ENCODE results near the gene KIF1A. TPM values are rescaled to one million over a fixed set of nuclear protein-coding genes. Genes with fewer than 3 reads are reported as not detected.

KIF1A gene
- total and polyA plus RNA-seq, 2 donors from 2014 or later, result 0.54 to 0.58 TPM

GRCh38 chr2:240857039-240858008, 37.3 kb upstream of the KIF1A start:
- peak in 2 of 5 donors; percentile 19 to 35 for DNase-seq
- intact Hi-C loops (cut with DNase I), result loop anchor here (10.0 kb wide), 1 partner anchor 207 kb away; no protein-coding TSS in a partner anchor
- H3K9ac ChIP-seq (ENCODE audit: low read length in 3 of 3), result no peak overlapping the region
- peaks cover 0 to 8% (median 0%) of the 10 kb centered on the region in 3 donors for H3K4me1 ChIP-seq (ENCODE audit: control insufficient read depth in 2 of 3, insufficient read depth in 2 of 3, low read depth in 1 of 3, low read length in 3 of 3)
- TF ChIP-seq CTCF (IDR thresholded peaks at IDR 0.05; ENCODE audit: borderline replicate concordance, extremely low read depth, insufficient read depth), result no peak
- H3K36me3 ChIP-seq (ENCODE audit: control insufficient read depth in 2 of 3, insufficient read depth in 3 of 3, low read length in 3 of 3), result no peaks in the 10 kb centered on the region
- peak overlapping the region in 1 of 2 donors; percentile 25 for H3K27ac ChIP-seq (ENCODE audit: low read depth in 2 of 2, low read length in 2 of 2)
- no peak overlapping the region for H3K4me3 ChIP-seq (ENCODE audit: low read length in 3 of 3)
- H3K9me3 ChIP-seq (ENCODE audit: control insufficient read depth in 2 of 3, insufficient read depth in 1 of 3, low read length in 3 of 3), result peaks cover 0 to 7% (median 0%) of the 10 kb centered on the region in 3 donors
- FAIRE-seq, result no peak
- H3K27me3 ChIP-seq (ENCODE audit: control insufficient read depth, insufficient read depth, low read length), result no peaks in the 10 kb centered on the region

- Histone ChIP-seq H3K4me3 (ENCODE audit: low read length in 3 of 3) (no peak overlapping the region), H3K27me3 (ENCODE audit: control insufficient read depth, insufficient read depth, low read length) (no peaks in the 10 kb centered on the region), H3K27ac (ENCODE audit: low read depth in 2 of 2, low read length in 2 of 2) (no peak overlapping the region), H3K36me3 (ENCODE audit: control insufficient read depth in 2 of 3, insufficient read depth in 3 of 3, low read length in 3 of 3) (no peaks in the 10 kb centered on the region), H3K4me1 (ENCODE audit: control insufficient read depth in 2 of 3, insufficient read depth in 2 of 3, low read depth in 1 of 3, low read length in 3 of 3) (peaks cover 0 to 9% (median 0%) of the 10 kb centered on the region in 3 donors), H3K9ac (ENCODE audit: low read length in 3 of 3) (no peak overlapping the region), H3K9me3 (ENCODE audit: control insufficient read depth in 2 of 3, insufficient read depth in 1 of 3, low read length in 3 of 3) (peaks cover 0 to 7% (median 0%) of the 10 kb centered on the region in 3 donors)
- intact Hi-C loops (cut with DNase I), result loop anchor here (10.0 kb wide), 1 partner anchor 208 kb away; no protein-coding TSS in a partner anchor
- no peak for FAIRE-seq
- TF ChIP-seq CTCF (IDR thresholded peaks at IDR 0.05; ENCODE audit: borderline replicate concordance, extremely low read depth, insufficient read depth), result no peak
- DNase-seq, result peak in 2 of 5 donors; percentile 41 to 72
Measured at GRCh38 chr2:240856151-240856980, 36.3 kb upstream of the KIF1A start.

- TF ChIP-seq CTCF (IDR thresholded peaks at IDR 0.05; ENCODE audit: borderline replicate concordance, extremely low read depth, insufficient read depth), result no peak
- H3K27me3 ChIP-seq (ENCODE audit: control insufficient read depth, insufficient read depth, low read length), result no peaks in the 10 kb centered on the region
- intact Hi-C loops (cut with DNase I), result loop anchor here (10.0 kb wide), 1 partner anchor 209 kb away; no protein-coding TSS in a partner anchor
- H3K4me1 ChIP-seq (ENCODE audit: control insufficient read depth in 2 of 3, insufficient read depth in 2 of 3, low read depth in 1 of 3, low read length in 3 of 3), result peaks cover 0 to 11% (median 0%) of the 10 kb centered on the region in 3 donors
- H3K36me3 ChIP-seq (ENCODE audit: control insufficient read depth in 2 of 3, insufficient read depth in 3 of 3, low read length in 3 of 3), result no peaks in the 10 kb centered on the region
- no peak for FAIRE-seq
- H3K9ac ChIP-seq (ENCODE audit: low read length in 3 of 3), result no peak overlapping the region
- H3K27ac ChIP-seq (ENCODE audit: low read depth in 2 of 2, low read length in 2 of 2), result no peak overlapping the region
- no peak for DNase-seq
- no peak overlapping the region for H3K4me3 ChIP-seq (ENCODE audit: low read length in 3 of 3)
- H3K9me3 ChIP-seq (ENCODE audit: control insufficient read depth in 2 of 3, insufficient read depth in 1 of 3, low read length in 3 of 3), result peaks cover 0 to 7% (median 0%) of the 10 kb centered on the region in 3 donors
Measured at GRCh38 chr2:240855670-240856069, 35.7 kb upstream of the KIF1A start.
